Endothelial cell of umbilical vein (primary cell): ENCODE results near the gene FAM168A. TPM values are rescaled to one million over a fixed set of nuclear protein-coding genes. Genes with fewer than 3 reads are reported as not detected.

Source experiments
- BruUV-seq: library from RNA; stranded (reverse); fragments of 400-500 nt; replicated peaks from 2 replicates; lab custom pipeline; 2021; lab: Mats Ljungman, UMichigan
- CTCF ChIA-PET: fragments of 300-600, 350-600 bp; sonication (Branson Sonifier 250); formaldehyde crosslinking; loops from one replicate; lab custom pipeline; 2021; ENCODE audit warnings: antibody characterized with exemption, inconsistent platforms; lab: Charles Lee
- POLR2A ChIA-PET: fragments of 300-600, 350-600 bp; sonication (Branson Sonifier 250); formaldehyde crosslinking; loops from one replicate; lab custom pipeline; 2021; ENCODE audit warnings: antibody characterized with exemption, inconsistent platforms; lab: Charles Lee
- DNase-seq: peaks from one replicate; pipeline ENCODE4 v3.0.0-alpha.2; 2011; ENCODE audit warnings: low read depth, low spot score
- FAIRE-seq: peaks from 2 replicates; lab custom pipeline; 2011; peaks lifted over from hg19 to GRCh38; lab: Jason Lieb, UNC
- H2AFZ ChIP-seq: 2 replicates; pipeline ENCODE4 v1.6.0; 2012; ENCODE audit warnings: low read depth, low read length, control low read depth, inconsistent platforms
- H3K27ac ChIP-seq: 2 replicates; pipeline ENCODE4 v1.5.1; 2011; ENCODE audit warnings: low read depth, mild to moderate bottlenecking, control low read depth, low read length, moderate library complexity; ENCODE audit not compliant: insufficient read depth
- H3K27me3 ChIP-seq, 2 experiments: 2 replicates each; pipeline versions ENCODE4 v1.6.0 to v1.6.1; 2011; ENCODE audit warnings: low read length in 2 of 2, mixed read lengths in 1 of 2; ENCODE audit not compliant: control insufficient read depth in 2 of 2, insufficient read depth in 2 of 2
- H3K36me3 ChIP-seq, 2 experiments: 2 replicates in 1 of 2; 3 replicates in 1 of 2; pipeline ENCODE4 v1.5.1; 2011; ENCODE audit warnings: low read length in 2 of 2, mild to moderate bottlenecking in 1 of 2, moderate library complexity in 1 of 2; ENCODE audit not compliant: control insufficient read depth in 2 of 2, insufficient read depth in 2 of 2; ENCODE audit errors: extremely low read depth in 1 of 2
- H3K4me1 ChIP-seq: 3 replicates; pipeline ENCODE4 v1.5.1; 2011; ENCODE audit warnings: mild to moderate bottlenecking, low read length; ENCODE audit not compliant: control insufficient read depth, insufficient read depth; ENCODE audit errors: extremely low read depth
- H3K4me2 ChIP-seq: 2 replicates; pipeline ENCODE4 v1.6.1; 2011; ENCODE audit warnings: low read length, control low read depth, mixed read lengths; ENCODE audit not compliant: insufficient read depth
- H3K4me3 ChIP-seq, 3 experiments: fragments of 200-600 bp in 1 of 3; sonication (generic), shearing (Covaris generic) in 1 of 3; replicated peaks in 1 of 3; 2 replicates each; pipeline ENCODE4 v1.5.1; 2011 to 2016; ENCODE audit warnings: control low read depth in 3 of 3, low read length in 3 of 3, mild to moderate bottlenecking in 2 of 3, inconsistent platforms in 1 of 3, low read depth in 1 of 3, moderate library complexity in 1 of 3; ENCODE audit not compliant: insufficient read depth in 1 of 3
- H3K79me2 ChIP-seq: 2 replicates; pipeline ENCODE4 v1.6.0; 2012; ENCODE audit warnings: low read length, inconsistent platforms; ENCODE audit not compliant: control insufficient read depth, insufficient read depth
- H3K9ac ChIP-seq: replicated peaks from 2 replicates; pipeline ENCODE3; 2011; ENCODE audit warnings: low read length, control low read depth; ENCODE audit not compliant: insufficient read depth; ENCODE audit errors: extremely low read depth
- H3K9me1 ChIP-seq: replicated peaks from 3 replicates; pipeline ENCODE4 v1.6.0; 2011; ENCODE audit warnings: mild to moderate bottlenecking, low read length; ENCODE audit not compliant: control insufficient read depth, insufficient read depth; ENCODE audit errors: extremely low read depth
- H3K9me3 ChIP-seq: replicated peaks from 2 replicates; pipeline ENCODE4 v1.5.1; 2012; ENCODE audit warnings: low read length, inconsistent platforms; ENCODE audit not compliant: control insufficient read depth, insufficient read depth
- H4K20me1 ChIP-seq: replicated peaks from 2 replicates; pipeline ENCODE3; 2011; ENCODE audit warnings: mild to moderate bottlenecking, low read length; ENCODE audit not compliant: control insufficient read depth, insufficient read depth; ENCODE audit errors: extremely low read depth
- EZH2 ChIP-seq: IDR thresholded peaks from 2 replicates; pipeline ENCODE4 v1.6.1; 2012; ENCODE audit warnings: borderline replicate concordance, low read depth, mild to moderate bottlenecking, moderate library complexity, low read length, inconsistent platforms; ENCODE audit not compliant: severe bottlenecking
- FOS ChIP-seq: IDR thresholded peaks from 2 replicates; pipeline ENCODE4 v1.6.1; 2011; ENCODE audit warnings: mild to moderate bottlenecking, low read length, moderate library complexity, borderline replicate concordance; ENCODE audit not compliant: insufficient read depth
- GATA2 ChIP-seq: IDR thresholded peaks from 2 replicates; pipeline ENCODE4 v1.7.0; 2011; ENCODE audit warnings: low read depth, mild to moderate bottlenecking, moderate library complexity, mixed read lengths, low read length; ENCODE audit not compliant: insufficient read length, insufficient read depth
- JUN ChIP-seq: IDR thresholded peaks from 2 replicates; pipeline ENCODE4 v1.6.1; 2011; ENCODE audit warnings: borderline replicate concordance, low read depth; ENCODE audit not compliant: insufficient read length, insufficient read depth
- MYC ChIP-seq: IDR thresholded peaks from one replicate; pipeline ENCODE4 v1.6.1; 2011; ENCODE audit warnings: mild to moderate bottlenecking, low read depth, low read length
- POLR2A ChIP-seq: IDR thresholded peaks from 2 replicates; pipeline ENCODE4 v1.6.1; 2012; ENCODE audit warnings: low read depth, mild to moderate bottlenecking, control low read depth, low read length
- POLR2AphosphoS5 ChIP-seq: IDR thresholded peaks from 2 replicates; pipeline ENCODE4 v1.6.1; 2012; ENCODE audit warnings: low read depth, mild to moderate bottlenecking, control low read depth, low read length, moderate library complexity; ENCODE audit not compliant: insufficient read depth
- dilution Hi-C: fragments of 300-500 bp; cut with MboI; formaldehyde crosslinking; loops from one replicate; pipeline ENCODE4 v1.15.0; 2019; ENCODE audit warnings: low sequenced_read_pairs; ENCODE audit not compliant: extremely low pct_ligation_motif_present
- intact Hi-C: fragments of 100-400 bp; cut with micrococcal nuclease; formaldehyde crosslinking; loops from one replicate; pipeline ENCODE4 v1.10.0; 2022
- polyA plus RNA-seq, 4 experiments: library from polyadenylated mRNA; depleted of rRNA in 3 of 4; stranded (reverse) in 3 of 4; unstranded in 1 of 4; fragments of >200 nt; gene quantifications; 2 replicates each; pipeline versions ENCODE4 v1.2.1 to v1.2.3, GENCODE V29; 2011 to 2012; ENCODE audit warnings: missing spikeins in 1 of 4
- total RNA-seq: library from RNA; stranded (reverse); gene quantifications from 2 replicates; pipeline ENCODE4 v1.2.3, GENCODE V29; 2021
- TF ChIP-seq, protein P1 (sequence below): IDR thresholded peaks from 2 replicates; pipeline ENCODE4 v1.6.1; 2011; ENCODE audit not compliant: insufficient read depth, insufficient read length
- TF ChIP-seq, protein P2 (sequence below), 2 donors: IDR thresholded peaks; 1 replicate in 1 of 2; 2 replicates in 1 of 2; pipeline ENCODE4 v1.5.1; 2011; ENCODE audit warnings: low read length in 2 of 2, mild to moderate bottlenecking in 2 of 2, moderate library complexity in 2 of 2, control low read depth in 1 of 2, inconsistent platforms in 1 of 2, low read depth in 1 of 2; ENCODE audit not compliant: insufficient read depth in 1 of 2; ENCODE audit errors: extremely low read depth in 1 of 2

Gene FAM168A
- total and polyA plus RNA-seq, 2 donors (not counting 3 experiments of a cell fraction or from before 2014, with no cell fraction given), result 17.0 to 20.5 TPM

GRCh38 chr11:73398132-73398526, 199.8 kb downstream of the FAM168A start:
- Histone ChIP-seq H3K27me3 (no peaks in the 10 kb centered on the region), H3K4me2 (no peak overlapping the region), H3K9ac (no peak overlapping the region), H4K20me1 (no peaks in the 10 kb centered on the region), H3K36me3 (peaks cover 2 to 9% of the 10 kb centered on the region in 2 experiments), H3K9me1 (no peaks in the 10 kb centered on the region), H3K79me2 (no peaks in the 10 kb centered on the region), H3K9me3 (no peaks in the 10 kb centered on the region), H2AFZ (no peak overlapping the region), H3K4me1 (peaks cover 12% of the 10 kb centered on the region), H3K27ac (no peak overlapping the region), H3K4me3 (no peak overlapping the region)
- FAIRE-seq (no peak), DNase-seq (no peak)
- ChIA-PET POLR2A (no interaction called here), CTCF (interaction anchor here (2.2 to 6.2 kb wide), 3 partner anchors 47 to 263 kb away, joined by 6 to 253 read pairs (median 10); no protein-coding TSS in a partner anchor)
- intact Hi-C loops, result no loop called here
- TF ChIP-seq POLR2AphosphoS5 (no peak), FOS (no peak), JUN (no peak), MYC (no peak), GATA2 (no peak), EZH2 (no peak), POLR2A (no peak)
- TF ChIP-seq, protein P1, sequence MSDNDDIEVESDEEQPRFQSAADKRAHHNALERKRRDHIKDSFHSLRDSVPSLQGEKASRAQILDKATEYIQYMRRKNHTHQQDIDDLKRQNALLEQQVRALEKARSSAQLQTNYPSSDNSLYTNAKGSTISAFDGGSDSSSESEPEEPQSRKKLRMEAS, result no peak
- TF ChIP-seq, protein P2, sequence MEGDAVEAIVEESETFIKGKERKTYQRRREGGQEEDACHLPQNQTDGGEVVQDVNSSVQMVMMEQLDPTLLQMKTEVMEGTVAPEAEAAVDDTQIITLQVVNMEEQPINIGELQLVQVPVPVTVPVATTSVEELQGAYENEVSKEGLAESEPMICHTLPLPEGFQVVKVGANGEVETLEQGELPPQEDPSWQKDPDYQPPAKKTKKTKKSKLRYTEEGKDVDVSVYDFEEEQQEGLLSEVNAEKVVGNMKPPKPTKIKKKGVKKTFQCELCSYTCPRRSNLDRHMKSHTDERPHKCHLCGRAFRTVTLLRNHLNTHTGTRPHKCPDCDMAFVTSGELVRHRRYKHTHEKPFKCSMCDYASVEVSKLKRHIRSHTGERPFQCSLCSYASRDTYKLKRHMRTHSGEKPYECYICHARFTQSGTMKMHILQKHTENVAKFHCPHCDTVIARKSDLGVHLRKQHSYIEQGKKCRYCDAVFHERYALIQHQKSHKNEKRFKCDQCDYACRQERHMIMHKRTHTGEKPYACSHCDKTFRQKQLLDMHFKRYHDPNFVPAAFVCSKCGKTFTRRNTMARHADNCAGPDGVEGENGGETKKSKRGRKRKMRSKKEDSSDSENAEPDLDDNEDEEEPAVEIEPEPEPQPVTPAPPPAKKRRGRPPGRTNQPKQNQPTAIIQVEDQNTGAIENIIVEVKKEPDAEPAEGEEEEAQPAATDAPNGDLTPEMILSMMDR (IDR thresholded peaks at IDR 0.05; ENCODE audit: extremely low read depth in 1 of 2, insufficient read depth in 1 of 2, low read depth in 1 of 2, low read length in 2 of 2), result no peak
- no TSS peak for BruUV-seq
- dilution Hi-C loops, result no loop called here
